HG03565 (cell line): Measurements from ENCODE around the gene SLMAP.

Experiments
- ATAC-seq: cut with Tn5 transposase; IDR thresholded peaks from one replicate; pipeline ENCODE4 v1.9.1; 2021; ENCODE audit warnings: mild to moderate bottlenecking, moderate library complexity; ENCODE audit not compliant: unreplicated experiment

SLMAP gene

DNA sequence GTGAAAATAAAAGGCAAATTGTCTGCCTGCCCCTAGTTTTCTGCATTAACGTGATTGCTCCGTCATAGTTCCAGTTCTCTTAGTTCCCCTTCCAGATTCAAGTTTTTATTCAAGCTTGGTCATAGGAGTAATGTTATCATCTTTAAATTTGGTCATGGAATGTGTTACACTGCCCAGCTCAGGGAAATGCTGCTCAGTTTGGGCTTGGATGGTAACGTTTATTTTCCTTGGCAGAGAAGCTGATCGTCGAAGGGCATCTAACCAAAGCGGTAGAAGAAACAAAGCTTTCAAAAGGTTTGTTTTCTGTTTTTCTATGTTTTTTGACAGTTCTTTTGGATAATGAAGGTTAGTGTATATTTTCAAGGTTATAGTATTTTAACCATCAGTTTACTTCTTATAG, 133.7 kb downstream of the SLMAP start:
- no peak for ATAC-seq

GRCh38 chr3:57890874-57891273, 134.8 kb downstream of the SLMAP start:
- no peak for ATAC-seq

DNA sequence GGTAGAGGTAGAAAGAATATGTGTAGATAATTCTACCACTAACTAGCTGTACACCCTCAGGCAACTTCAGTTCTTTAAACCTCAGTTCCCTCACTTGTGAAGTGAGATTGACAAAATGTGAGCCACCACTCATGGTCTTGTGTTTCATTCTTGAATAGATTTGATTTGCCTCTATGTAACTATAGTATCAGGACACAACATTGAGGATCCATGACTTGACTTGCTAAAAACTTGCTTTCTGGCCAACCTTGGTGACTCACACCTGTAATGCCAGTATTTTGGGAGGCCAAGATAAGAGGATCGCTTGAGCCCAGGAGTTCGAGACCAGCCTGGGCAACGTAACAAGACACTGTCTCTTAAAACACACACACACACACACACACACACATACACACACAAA, 136.3 kb downstream of the SLMAP start:
- ATAC-seq: no peak

- ATAC-seq: no peak
These were observed 137.0 kb downstream of the SLMAP start for GRCh38 chr3:57893156-57893555.

- no peak for ATAC-seq
These were observed 137.6 kb downstream of the SLMAP start for GRCh38 chr3:57893668-57894067.

- ATAC-seq: no peak
These were observed 139.9 kb downstream of the SLMAP start for GRCh38 chr3:57896031-57896430.

DNA sequence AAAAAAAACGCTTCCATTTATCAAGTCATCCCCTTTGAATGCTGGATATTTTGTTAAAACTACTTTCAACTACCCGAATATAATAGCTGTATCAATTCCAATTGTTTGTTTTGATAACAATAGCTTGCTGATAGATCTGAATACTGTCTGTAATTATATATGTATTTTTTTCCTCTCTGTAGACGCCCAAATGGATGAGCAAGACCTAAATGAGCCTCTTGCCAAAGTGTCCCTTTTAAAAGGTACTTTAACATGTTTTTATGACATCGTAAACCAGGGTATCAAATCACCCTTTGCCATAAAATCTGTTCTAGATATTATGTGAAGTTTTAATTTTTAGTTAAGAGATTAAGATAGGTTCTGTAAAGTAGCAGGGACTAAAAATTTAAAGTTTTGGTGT, 140.6 kb downstream of the SLMAP start:
- no peak for ATAC-seq

DNA sequence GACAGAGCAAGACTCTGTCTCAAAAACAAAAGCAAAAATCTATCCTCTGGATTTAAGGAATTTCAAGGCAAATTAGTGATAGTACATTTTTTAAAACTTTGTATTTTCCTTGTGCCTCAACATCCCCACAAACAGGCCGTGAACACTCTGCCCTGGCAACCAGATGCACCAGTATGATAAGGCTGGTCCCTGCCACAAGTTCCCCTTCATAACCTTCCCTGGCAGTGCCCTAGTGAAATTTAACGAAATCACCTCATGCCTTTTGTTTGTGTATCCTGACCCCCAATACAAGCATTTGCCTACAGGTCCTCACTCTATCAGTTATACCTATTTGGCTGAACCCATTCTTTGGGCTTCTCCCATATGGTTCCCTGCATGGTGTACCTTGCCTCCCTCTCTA, 144.7 kb downstream of the SLMAP start:
- ATAC-seq: no peak

- no peak for ATAC-seq
These were observed 147.2 kb downstream of the SLMAP start for GRCh38 chr3:57903124-57903890.

GRCh38 chr3:57910990-57911389, 154.9 kb downstream of the SLMAP start:
- no peak for ATAC-seq

- ATAC-seq: no peak
These were observed 155.5 kb downstream of the SLMAP start for GRCh38 chr3:57911593-57911992.

DNA sequence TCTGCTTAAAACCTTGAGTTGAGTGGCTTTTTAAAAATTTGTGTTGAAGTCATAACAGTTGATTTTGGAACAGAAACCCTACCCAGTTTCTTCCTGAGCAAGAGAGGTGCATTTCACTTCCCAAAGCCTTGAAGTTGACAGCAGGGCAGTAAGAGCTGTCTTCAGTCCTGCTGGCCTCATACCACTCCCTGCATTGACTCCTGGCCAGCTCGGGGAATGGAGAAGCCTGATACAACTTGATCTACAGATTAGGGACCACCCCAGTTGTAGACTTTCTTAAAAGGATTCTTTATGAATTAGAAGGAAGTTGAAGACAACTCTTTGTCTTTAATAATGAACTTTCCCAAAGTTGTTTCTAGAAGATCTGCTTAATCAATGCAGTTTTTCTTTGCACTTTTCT, 161.5 kb downstream of the SLMAP start:
- ATAC-seq: no peak

GRCh38 chr3:57918123-57918837, 162.2 kb downstream of the SLMAP start:
- ATAC-seq: no peak

DNA sequence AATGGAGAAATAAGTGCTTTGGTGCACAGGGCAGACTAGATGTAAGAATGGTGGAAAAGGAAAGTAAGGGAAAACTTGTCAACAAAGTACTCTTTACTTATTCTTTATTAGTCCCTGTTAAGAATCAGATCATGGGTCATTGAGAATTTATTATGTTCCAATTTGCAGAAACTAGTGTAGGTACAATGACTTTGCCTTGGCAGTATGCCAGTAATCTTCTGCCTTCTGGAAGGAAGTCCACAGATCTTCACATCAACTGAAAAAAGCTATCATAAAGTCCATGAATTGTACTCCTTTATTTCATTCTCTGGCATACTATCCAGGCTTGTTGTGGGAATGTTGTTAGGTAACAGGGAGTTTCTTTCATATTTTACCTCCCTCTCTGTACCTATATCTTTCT, 163.9 kb downstream of the SLMAP start:
- ATAC-seq: no peak

- ATAC-seq: no peak
These were observed 167.0 kb downstream of the SLMAP start for GRCh38 chr3:57923101-57923500.

DNA sequence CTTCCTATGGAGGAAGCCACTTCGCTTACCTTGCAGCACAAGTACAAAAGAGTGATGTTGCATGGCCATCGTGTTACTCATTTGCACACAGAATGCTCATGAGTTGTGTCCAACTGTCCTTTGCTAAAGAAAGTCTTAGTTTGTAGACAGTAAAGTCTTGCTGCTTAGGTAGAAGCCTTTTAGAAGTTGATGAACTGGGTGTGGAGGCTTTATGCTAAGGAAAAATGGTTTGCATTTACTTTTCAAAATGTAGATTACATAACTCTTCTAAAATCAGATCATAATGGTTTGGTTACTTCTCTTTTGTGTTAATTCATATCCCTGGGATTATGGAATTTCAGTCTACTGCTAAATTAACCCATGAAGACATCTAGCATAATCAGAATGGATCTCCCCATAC, 167.6 kb downstream of the SLMAP start:
- no peak for ATAC-seq

GRCh38 chr3:57927166-57927565, 171.1 kb downstream of the SLMAP start:
- ATAC-seq: no peak

DNA sequence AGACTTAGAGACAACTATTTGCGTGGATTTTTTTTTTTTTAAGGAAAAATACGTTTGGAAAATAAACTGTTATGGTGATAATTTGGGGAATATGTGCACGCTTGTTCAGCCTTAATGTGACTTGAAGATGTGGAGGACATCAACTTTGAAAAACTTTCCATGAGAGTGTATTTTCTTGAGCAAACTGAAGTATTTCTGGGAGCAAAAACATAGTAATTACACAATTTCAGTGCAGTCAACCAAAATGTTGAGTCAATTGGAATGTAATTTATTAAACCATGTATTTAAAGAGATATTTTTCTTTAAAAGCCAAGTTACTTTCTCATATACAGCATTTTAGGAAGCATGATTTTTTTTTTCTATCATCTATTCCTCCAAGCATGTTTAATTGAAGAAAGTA, 171.8 kb downstream of the SLMAP start:
- no peak for ATAC-seq

DNA sequence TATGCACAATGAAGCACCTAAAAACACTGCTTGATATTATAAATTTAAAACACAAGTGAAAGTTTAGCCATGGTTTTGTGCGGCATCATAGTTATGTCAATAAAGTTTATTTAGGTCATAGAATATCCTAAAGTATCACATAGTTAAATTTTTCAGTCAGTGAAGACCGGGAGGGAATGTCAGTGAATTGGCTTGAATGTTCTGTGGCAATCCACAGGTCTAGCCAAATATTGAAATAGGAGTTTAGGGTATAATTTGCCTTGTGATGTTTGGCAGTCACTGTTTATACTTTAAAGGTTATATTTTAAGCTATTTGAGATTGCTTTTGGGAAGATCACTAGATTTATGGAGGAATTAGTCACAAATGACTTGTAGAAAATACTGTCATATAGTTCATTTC, 172.4 kb downstream of the SLMAP start:
- no peak for ATAC-seq

DNA sequence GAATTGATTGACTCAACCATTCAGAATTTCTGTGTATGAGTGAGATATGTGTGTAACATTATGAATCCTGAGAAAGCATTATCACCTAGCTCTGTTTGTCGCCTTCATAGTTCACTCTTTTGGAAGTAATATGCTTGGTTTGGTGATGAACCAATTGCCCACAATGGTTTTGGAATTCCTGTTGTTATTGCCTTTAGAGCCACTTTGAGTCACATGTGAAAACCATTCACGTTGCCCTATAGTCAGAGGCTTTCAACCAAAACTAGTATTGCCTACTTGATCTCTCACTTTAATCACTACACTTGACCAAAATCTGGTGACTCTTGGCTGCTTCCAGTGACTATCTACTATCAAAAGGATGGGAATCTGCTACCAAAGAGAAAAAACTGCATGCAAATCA, 173.9 kb downstream of the SLMAP start:
- no peak for ATAC-seq

DNA sequence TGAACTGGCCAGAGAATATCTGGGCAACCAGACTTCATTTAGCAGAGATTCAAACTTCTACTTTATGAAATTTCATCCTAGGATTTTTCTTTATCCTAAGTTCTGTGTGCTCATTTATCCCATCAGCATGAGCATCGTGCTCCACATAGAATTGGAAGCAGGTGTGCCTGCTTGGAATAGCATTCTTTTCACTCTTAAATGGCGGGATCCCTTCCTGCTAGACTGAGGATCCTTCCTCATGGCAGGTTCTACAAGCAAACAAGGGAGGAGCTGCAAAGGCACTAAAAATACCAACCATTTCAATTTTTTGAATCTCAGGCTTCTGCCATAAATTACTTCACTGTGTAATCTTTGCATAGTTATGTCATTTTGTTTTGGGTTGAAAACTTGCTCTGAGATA, 177.5 kb downstream of the SLMAP start:
- ATAC-seq: no peak

GRCh38 chr3:57934373-57934772, 178.3 kb downstream of the SLMAP start:
- ATAC-seq: no peak

GRCh38 chr3:57935539-57935938, 179.4 kb downstream of the SLMAP start:
- ATAC-seq: no peak
